HG03439 (cell line): Measurements from ENCODE around the gene SLC10A3.
"Not testable (repeated sequence)": the region's sequence is repeated elsewhere in the genome, so short reads cannot be mapped to it uniquely, and the experiment has no call there.

Experiments used
- ATAC-seq: cut with Tn5 transposase; IDR thresholded peaks from one replicate; pipeline ENCODE4 v1.9.1; 2021; ENCODE audit warnings: mild to moderate bottlenecking, moderate library complexity; ENCODE audit not compliant: unreplicated experiment

The SLC10A3 gene

DNA sequence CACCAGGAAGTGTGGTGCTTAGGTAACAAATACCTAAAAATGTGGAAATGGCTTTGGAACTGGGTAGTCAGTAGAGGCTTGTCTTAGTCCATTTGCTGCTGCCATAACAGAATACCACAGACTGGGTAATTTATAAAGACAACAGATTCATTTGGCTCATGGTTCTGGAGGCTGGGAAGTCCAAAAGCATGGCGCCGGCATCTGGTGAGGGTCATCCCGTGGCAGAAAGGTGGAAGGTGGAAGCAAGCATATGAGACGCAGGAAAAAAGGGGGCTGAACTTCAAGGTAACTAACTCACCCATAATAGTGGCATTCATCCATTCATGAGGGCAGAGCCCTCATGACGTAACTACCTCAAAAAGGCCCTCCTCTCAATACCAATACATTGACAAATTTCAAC lies 19.0 kb upstream of the SLC10A3 start:
- ATAC-seq = no peak

DNA sequence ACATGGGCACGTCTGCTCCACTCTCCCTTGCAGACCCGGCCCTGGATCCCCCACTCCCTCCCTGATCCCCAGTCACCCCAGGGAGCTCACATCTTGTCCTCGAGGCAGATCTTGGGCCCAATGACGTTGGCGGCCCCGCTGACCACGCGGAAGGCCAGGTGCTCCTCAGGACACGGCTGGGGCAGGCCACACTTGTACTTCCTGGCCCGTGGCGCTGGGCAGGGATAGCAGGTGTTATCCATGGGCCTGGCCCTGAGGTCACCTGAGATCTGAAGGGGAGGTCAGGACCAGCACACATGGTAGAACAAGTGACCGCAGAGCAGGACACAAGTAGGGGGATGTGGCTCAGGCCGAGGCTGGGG lies 17.9 kb upstream of the SLC10A3 start:
- no peak for ATAC-seq

- ATAC-seq = no peak
These were observed 17.4 kb upstream of the SLC10A3 start for GRCh38 chrX:154507673-154508383.

DNA sequence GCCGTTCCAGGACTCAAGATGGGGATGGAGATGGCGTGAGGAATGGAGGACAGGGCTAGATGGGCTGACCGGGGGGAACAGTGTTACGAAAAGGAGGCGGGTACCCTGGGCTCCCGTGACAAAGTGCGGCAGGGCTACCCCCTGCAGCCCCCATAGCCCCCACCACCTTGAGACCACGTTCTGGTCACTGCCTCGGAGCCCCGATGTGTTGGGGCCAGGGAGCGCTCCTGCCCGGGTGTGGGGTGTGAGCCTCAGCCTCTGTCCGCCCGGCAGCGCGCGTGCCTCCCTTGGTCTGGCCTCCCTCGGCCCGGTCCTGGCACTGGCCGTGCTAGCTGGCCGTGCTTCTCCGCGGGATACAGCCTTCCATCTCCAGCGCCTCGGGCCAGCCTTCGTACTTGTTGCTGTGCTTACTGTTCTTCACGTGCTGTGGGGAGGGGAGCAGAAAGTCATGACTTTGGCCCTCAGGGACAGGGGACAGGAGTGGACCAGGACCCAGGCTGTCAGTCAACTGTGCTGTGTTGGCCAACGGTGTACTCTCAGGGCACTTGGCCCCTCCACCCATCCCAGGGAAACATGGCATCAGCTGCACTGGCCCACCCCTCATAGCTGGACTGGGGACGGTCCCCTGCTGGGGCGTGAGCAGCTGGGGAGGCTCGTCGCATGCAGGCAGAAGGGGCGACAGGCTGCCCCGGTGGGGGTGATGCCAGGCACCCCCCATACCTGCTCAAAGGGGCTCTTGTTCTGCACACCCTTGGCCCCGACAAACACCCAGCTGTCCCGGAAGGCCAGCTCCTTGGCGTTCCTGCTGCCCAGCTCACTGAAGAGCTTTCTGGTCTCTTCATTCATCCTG lies 16.3 kb upstream of the SLC10A3 start:
- no peak for ATAC-seq

DNA sequence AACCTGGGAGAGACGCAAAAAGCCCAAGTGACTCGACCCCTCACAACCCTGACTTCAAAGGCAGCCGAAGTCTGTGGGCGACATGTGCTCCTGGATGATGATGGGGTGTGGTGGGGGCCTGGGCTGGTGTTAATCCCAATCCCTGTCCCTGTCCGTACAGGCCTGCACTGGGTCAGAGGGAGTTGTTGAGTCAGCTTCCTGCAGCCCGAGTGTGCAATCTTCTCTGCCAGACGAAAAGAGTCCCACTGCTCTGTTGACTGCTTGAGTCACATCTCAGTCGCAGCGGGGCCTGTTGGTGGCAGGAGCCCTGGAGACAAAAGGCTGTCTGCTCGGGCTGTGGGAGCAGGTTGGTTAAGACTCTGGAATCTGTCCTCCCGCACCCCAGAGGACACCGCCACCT lies 15.3 kb upstream of the SLC10A3 start:
- ATAC-seq = no peak

DNA sequence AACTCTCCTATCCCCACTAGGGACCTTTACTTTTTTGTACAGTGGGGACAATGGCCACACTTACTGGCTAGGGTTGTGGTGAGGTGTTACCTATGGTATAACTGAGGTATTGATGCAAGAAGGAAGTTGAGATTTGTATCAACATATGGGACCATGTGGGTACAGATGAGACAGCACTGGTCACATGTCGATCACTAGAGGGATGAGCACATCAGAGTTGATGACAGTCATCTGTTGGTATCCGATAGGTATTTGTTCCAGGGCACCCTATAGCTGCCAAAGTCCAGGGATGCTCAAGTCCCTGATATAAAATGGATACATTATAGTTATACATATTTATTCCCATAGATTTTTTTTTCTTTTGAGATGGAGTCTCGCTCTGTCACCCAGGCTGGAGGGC lies 12.6 kb upstream of the SLC10A3 start:
- no peak for ATAC-seq

- no peak for ATAC-seq
These were observed 11.7 kb upstream of the SLC10A3 start for GRCh38 chrX:154502098-154502497.

DNA sequence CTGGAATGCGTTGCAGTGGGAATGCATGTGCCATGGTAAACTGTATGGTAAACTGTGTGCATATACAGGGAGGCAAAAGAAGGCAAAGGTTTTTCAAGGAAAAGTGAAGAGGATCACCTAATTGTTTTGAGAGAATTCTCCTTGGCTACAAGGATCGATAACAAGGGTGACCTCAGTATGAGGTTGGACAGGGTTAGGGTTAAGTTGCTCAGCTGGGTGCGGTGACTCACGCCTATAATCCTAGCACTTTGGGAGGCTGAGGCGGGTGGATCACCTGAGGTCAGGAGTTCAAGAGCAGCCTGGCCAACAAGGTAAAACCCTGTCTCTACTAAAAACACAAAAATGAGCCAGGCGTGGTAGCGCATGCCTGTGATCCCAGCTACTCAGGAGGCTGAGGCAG lies 11.0 kb upstream of the SLC10A3 start:
- ATAC-seq = not testable (repeated sequence)

- not testable (repeated sequence) for ATAC-seq
These were observed 6.2 kb upstream of the SLC10A3 start for GRCh38 chrX:154496591-154497137.

DNA sequence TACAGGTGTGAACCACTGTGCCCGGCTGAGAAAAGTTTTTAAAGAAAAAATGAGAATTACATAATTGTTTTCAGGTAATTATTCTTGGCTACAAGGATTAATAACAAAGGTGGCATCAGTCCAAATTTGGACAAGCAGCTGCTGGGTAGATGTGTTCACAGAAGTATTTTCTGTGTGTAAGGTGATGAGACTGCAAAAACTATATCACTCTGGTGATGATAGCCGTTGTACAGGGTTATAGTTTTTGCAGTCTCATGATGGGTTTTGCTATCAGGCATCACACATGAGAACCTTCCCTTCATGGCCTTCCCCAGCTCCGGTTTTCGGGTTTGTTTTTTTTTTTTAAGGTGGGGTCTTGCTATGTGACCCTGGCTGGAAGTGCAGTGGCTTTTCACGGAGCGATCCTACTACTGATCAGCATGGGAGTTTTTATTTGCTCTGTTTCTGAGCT lies 5.1 kb upstream of the SLC10A3 start:
- no peak for ATAC-seq

DNA sequence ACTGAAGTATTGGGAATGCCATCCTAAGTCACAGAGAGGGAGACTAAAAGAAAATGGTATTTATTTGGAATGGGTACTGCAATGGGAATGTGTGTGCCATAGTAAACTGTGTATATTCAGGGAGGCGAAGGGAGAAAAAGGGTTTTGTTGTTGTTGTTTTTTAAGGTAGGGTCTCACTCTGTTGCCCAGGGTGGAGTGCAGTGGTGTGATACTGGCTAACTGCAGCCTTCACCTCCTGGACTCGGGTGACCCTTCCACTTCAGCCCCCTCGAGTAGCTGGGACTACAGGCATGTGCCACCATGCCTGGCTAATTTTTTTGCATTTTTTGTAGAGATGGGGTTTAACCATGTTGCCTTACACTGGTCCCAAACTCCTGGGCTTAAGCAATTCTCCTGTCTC lies 4.3 kb upstream of the SLC10A3 start:
- no peak for ATAC-seq

- no peak for ATAC-seq
These were observed 412 bp downstream of the SLC10A3 start for GRCh38 chrX:154490021-154490413.

GRCh38 chrX:154489182-154489581 lies 1.2 kb downstream of the SLC10A3 start:
- no peak for ATAC-seq

DNA sequence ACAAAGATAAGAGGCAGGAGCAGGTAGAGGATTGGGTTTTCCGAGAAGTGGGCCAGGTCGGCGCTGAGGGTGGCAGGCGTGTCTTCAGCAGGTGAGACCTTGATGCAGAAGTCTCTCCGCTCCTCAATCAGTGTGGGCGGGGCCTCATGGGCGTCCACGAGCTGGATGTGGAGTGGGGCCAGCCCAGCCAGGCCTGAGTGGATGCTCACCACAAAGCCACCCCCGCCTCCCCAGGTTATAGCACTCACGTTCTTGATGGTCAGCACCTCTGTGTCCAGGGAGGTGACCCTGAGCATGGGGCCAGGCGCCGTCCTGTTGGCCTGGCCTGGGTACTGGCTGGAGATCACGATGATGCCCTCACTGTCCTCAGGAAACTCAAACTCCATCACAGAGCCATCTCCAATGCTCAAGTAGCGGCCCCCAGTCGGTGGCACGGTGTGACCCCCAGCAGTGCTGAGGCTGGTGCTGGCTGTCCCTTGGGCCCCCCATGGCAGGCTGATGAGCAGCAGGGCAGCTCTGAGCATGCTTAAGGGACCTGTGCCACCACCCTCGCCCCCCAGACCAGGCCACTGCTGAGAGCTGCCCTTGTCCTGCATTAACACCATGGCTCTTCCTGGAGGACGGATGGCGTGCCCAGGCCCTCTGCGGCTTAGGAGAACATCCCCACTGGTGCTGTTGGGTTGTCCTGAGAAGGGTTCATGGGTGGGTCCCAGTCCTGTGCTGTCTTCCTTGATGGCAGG lies 1.9 kb downstream of the SLC10A3 start:
- ATAC-seq = no peak

GRCh38 chrX:154487518-154488290 lies 2.7 kb downstream of the SLC10A3 start:
- ATAC-seq = no peak

- no peak for ATAC-seq
These were observed 3.8 kb downstream of the SLC10A3 start, which contains the start of gene UBL4A for GRCh38 chrX:154486396-154487207. TSS of gene UBL4A (minus strand) at chrX:154486615. CDS start at chrX:154486584, 31 bp downstream.

- no peak for ATAC-seq
These were observed 4.4 kb downstream of the SLC10A3 start for GRCh38 chrX:154486052-154486395.

DNA sequence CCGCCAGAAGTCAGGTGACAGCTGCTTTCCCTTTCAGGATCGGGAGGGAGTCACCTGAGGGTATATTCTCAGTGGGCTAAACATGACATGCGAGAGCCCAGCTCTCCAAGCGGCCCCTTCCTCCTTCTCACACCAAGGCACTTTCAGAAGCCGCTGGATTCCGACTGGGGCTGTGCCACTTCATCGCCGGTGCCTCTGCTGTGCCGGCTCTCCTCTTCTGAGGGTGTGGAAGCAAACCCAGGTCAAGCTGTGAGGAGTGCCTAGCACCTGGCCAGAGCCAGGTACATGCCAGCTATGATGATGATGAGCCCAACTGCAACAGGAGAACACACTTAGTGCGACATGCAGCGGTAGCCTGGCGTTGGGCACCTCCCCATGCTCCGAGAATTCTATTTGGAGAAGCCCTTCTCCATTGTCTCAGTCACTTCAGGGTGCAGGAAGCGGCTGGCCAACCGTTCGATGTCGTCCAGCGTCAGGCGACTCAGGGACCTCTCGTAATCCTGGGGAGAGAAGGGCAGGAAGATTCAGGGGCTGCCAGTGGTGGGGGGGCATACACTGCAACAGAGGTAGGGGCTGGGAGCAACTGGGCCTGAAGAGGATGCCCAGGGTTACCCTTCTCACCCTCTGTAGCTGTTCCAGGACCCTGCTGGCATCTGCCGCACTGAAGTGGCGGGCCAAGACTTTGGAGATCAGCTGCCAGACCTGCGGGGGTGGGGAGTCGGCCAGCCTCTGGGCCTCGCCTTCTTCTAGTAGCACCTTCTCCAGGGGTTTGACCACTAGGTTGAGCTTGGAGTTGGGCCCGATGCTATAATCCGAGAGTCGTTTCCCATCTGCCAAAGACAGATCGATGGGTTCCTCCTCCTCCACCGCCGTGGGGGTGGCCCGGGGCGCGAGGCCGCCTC lies 5.0 kb downstream of the SLC10A3 start:
- no peak for ATAC-seq
